ENCODE measurements around the gene CCDC136.

Gene CCDC136

GRCh38 chr7:128791121-128791971, at the start of gene CCDC136:
TSS of gene CCDC136 (plus strand) at chr7:128791968. CDS start at chr7:128792412, 444 bp downstream.
- DNase-seq, result no peak

- no peak for DNase-seq
Measured at GRCh38 chr7:128742206-128742605, 49.6 kb upstream of the CCDC136 start.

- DNase-seq, result no peak
Measured at GRCh38 chr7:128743112-128743772, 48.5 kb upstream of the CCDC136 start.

- DNase-seq, result no peak
Measured at GRCh38 chr7:128744366-128744905, 47.3 kb upstream of the CCDC136 start.

GRCh38 chr7:128745706-128746105, 46.1 kb upstream of the CCDC136 start:
- DNase-seq, result no peak

GRCh38 chr7:128747327-128748079, 44.3 kb upstream of the CCDC136 start:
- no peak for DNase-seq

GRCh38 chr7:128752251-128752650, 39.5 kb upstream of the CCDC136 start:
- no peak for DNase-seq

- no peak for DNase-seq
Measured at GRCh38 chr7:128755075-128755818, 36.5 kb upstream of the CCDC136 start.

GRCh38 chr7:128755819-128756476, 35.8 kb upstream of the CCDC136 start:
- no peak for DNase-seq

GRCh38 chr7:128757203-128757602, 34.6 kb upstream of the CCDC136 start:
- no peak for DNase-seq

GRCh38 chr7:128758553-128758952, 33.2 kb upstream of the CCDC136 start:
- no peak for DNase-seq

GRCh38 chr7:128759242-128759641, 32.5 kb upstream of the CCDC136 start:
- no peak for DNase-seq

GRCh38 chr7:128763541-128763940, 28.2 kb upstream of the CCDC136 start:
- DNase-seq, result no peak

- DNase-seq, result no peak
Measured at GRCh38 chr7:128767475-128768110, 24.2 kb upstream of the CCDC136 start.

GRCh38 chr7:128770233-128770632, 21.5 kb upstream of the CCDC136 start:
- DNase-seq, result no peak

GRCh38 chr7:128773604-128774003, 18.2 kb upstream of the CCDC136 start:
- DNase-seq, result no peak

GRCh38 chr7:128774029-128774689, 17.6 kb upstream of the CCDC136 start:
- no peak for DNase-seq

GRCh38 chr7:128774921-128775320, 16.8 kb upstream of the CCDC136 start:
- DNase-seq, result no peak

- no peak for DNase-seq
Measured at GRCh38 chr7:128775744-128776474, 15.9 kb upstream of the CCDC136 start, which contains the start of gene OPN1SW. TSS of gene OPN1SW (minus strand) at chr7:128775794. CDS start at chr7:128775781, 13 bp downstream.

All from NCI-H2029 treated with DMSO at 0.1 percent for 48 hours (cell line).